Measurements from ENCODE around the gene RNF17.

DNA sequence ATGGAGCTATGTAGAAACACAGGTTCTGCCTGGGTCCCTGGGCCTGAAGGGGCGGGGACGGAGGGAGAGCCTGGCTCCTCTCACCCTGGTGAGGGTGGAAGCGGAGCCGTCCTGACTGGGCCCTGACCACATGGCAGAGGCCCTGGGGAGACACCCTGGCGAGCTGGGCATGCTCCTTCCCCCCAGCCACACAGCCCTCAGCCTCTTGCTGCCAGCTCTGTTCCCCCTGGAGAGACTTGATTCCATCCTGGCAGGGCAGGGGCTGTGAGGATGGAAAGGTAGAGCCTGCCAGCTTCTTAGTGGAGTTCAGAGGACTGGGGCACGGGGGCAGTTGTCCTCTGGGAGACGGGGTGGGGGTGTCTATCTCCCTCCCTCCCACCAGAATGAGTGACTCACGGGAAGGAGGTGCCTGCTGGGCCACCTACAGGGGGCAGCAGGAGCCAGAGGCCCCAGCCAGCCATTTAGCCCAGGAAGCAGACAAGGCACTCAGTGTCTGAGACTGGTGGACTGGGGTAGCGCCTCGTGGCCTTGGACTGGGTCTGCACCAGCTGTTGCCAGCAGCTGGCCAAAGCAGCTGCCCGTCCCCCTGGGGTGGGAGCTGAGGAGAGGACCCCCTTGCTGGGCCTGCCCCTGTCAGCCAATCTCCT is 22.8 kb upstream of the RNF17 start:
- TF ChIP-seq CTCF (IDR thresholded peaks at IDR 0.05) (no peak), POLR2AphosphoS5 (IDR thresholded peaks at IDR 0.05) (no peak), POLR2A (IDR thresholded peaks at IDR 0.05) (no peak)
